ENCODE results near the gene RASGRP3.

- TF ChIP-seq POLR2A (IDR thresholded peaks at IDR 0.05; ENCODE audit: low read depth, low read length) (no peak), CTCF (IDR thresholded peaks at IDR 0.05; ENCODE audit: extremely low read depth in 1 of 2, insufficient read depth in 1 of 2, low read depth in 1 of 2, low read length in 2 of 2) (no peak), POLR2AphosphoS5 (IDR thresholded peaks at IDR 0.05; ENCODE audit: insufficient read depth, low read depth, low read length) (no peak), EZH2 (IDR thresholded peaks at IDR 0.05; ENCODE audit: borderline replicate concordance, low read depth, low read length, severe bottlenecking) (no peak), MAX (IDR thresholded peaks at IDR 0.05; ENCODE audit: insufficient read depth, insufficient read length) (no peak), FOS (IDR thresholded peaks at IDR 0.05; ENCODE audit: borderline replicate concordance, insufficient read depth, low read length) (no peak), MYC (IDR thresholded peaks at IDR 0.05; ENCODE audit: low read depth, low read length) (no peak), JUN (IDR thresholded peaks at IDR 0.05; ENCODE audit: borderline replicate concordance, insufficient read depth, insufficient read length, low read depth) (no peak)
Observed at GRCh38 chr2:33518929-33519328, 42.5 kb downstream of the RASGRP3 start.

Data from endothelial cell of umbilical vein (primary cell).